Neutrophil (primary cell): ENCODE results near the gene SULT2B1.
A peak's percentile ranks its signal among the peaks of the same experiment; 100 is the strongest.

Experiments
- H3K27ac ChIP-seq: fragments of 200-600 bp; sonication (generic); 2 replicates; pipeline ENCODE4 v1.5.1; 2016; ENCODE audit warnings: mild to moderate bottlenecking, moderate library complexity
- H3K27me3 ChIP-seq: fragments of 200-600 bp; sonication (generic); 2 replicates; pipeline ENCODE4 v1.6.0; 2016; ENCODE audit warnings: mild to moderate bottlenecking
- H3K36me3 ChIP-seq: fragments of 200-600 bp; sonication (generic); 2 replicates; pipeline ENCODE4 v1.5.1; 2017
- H3K4me1 ChIP-seq, 2 experiments: fragments of 200-600 bp in 1 of 2; sonication (generic) in 1 of 2; 1 replicate in 1 of 2; 2 replicates in 1 of 2; pipeline versions ENCODE4 v1.5.1 to v1.6.1; 2013 to 2016; ENCODE audit warnings: low read depth in 1 of 2, low read length in 1 of 2, mild to moderate bottlenecking in 1 of 2, moderate library complexity in 1 of 2; ENCODE audit not compliant: control insufficient read depth in 1 of 2, insufficient read depth in 1 of 2
- H3K4me3 ChIP-seq, 2 experiments: fragments of 200-600 bp in 1 of 2; sonication (generic) in 1 of 2; 1 replicate in 1 of 2; 2 replicates in 1 of 2; pipeline ENCODE4 v1.5.1; 2013 to 2016; ENCODE audit warnings: low read depth in 1 of 2, low read length in 1 of 2, mild to moderate bottlenecking in 1 of 2, moderate library complexity in 1 of 2
- H3K9me3 ChIP-seq: fragments of 200-600 bp; sonication (generic); 2 replicates; pipeline ENCODE4 v1.5.1; 2016
- CTCF ChIP-seq: fragments of 200-600 bp; sonication (generic); IDR thresholded peaks from 2 replicates; pipeline ENCODE4 v1.5.1; 2016; ENCODE audit warnings: antibody characterized with exemption

Gene SULT2B1

GRCh38 chr19:48635966-48636858 lies 84.2 kb downstream of the SULT2B1 start:
- peaks cover 22% of the 10 kb centered on the region for H3K36me3 ChIP-seq
- peaks cover 56 to 66% of the 10 kb centered on the region in 2 experiments for H3K4me1 ChIP-seq
- no peaks in the 10 kb centered on the region for H3K9me3 ChIP-seq
- H3K4me3 ChIP-seq: peak overlapping the region; percentile 87 to 90
- H3K27me3 ChIP-seq: no peaks in the 10 kb centered on the region
- no peak for TF ChIP-seq CTCF
- H3K27ac ChIP-seq: peak overlapping the region; percentile 96

DNA sequence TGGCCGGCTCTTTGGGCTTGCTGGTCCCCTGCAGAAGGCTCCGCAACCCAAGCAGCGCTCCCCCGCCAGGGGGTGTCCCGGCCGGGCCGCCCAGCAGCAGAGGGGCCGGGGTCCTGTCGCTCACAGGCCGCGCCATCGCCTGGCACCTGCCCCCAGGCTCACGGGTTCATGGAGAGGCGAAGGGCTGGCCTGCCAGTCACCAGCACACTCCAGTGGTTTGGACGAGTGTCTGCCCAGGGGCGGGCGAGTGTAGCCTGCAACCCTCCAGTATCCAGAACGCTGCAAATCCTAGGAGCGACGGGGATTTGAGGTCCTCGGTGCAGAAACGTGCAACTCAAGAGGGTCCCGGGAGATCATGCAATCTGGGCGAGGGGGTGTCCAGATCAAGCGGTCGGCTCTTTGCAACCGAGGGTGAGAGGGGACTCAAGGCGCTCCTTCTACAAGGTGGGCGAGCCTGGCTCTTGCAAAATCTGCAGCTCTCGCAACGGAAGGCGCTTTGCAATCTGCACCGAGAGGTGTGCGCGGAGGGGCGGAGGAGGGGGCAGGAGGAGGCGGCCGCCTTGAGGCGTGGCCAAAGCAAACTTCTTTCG lies 85.0 kb downstream of the SULT2B1 start, which contains the start of gene DBP:
DBP (minus strand) TSS at position 521 of the 590 bp plus-strand sequence; CDS start at position 136, 385 bp downstream.
- Histone ChIP-seq H3K27ac (peak within 1 kb of the TSS; percentile 96), H3K4me3 (peak within 1 kb of the TSS; percentile 87 to 90), H3K9me3 (no peaks in the 10 kb centered on the region), H3K36me3 (peaks cover 15% of the 10 kb centered on the region), H3K4me1 (peaks cover 53 to 64% of the 10 kb centered on the region in 2 experiments), H3K27me3 (no peaks in the 10 kb centered on the region)
- TF ChIP-seq CTCF: no peak

DNA sequence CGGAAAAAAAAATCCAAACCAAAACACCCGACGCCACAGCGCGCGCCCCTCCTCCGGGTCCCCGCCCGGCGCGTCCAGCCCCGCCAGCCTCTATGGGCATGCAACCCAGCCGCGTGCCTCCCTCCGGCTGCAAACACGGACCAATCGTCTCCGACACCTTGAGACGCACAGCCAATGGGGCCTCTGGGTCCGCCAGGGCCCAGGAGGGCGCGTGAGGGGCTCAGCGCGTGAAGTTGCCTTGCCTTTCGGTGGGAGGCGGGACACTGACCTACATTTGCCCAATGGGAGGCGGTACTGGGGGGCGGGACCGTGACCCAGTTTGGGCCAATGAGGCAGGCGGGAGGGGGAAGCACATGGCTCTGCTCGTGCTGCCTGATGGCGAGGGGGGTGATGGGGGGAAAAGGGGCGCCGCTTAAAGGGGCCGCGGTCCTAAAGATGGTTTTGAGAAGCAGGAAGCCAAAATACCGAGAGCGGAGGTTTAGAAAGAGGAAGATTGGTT lies 85.5 kb downstream of the SULT2B1 start:
- Histone ChIP-seq H3K27me3 (no peaks in the 10 kb centered on the region), H3K9me3 (no peaks in the 10 kb centered on the region), H3K27ac (peak overlapping the region; percentile 96), H3K36me3 (peaks cover 10% of the 10 kb centered on the region), H3K4me1 (peaks cover 53 to 64% of the 10 kb centered on the region in 2 experiments), H3K4me3 (peak overlapping the region; percentile 87 to 90)
- peak; percentile 22 for TF ChIP-seq CTCF

DNA sequence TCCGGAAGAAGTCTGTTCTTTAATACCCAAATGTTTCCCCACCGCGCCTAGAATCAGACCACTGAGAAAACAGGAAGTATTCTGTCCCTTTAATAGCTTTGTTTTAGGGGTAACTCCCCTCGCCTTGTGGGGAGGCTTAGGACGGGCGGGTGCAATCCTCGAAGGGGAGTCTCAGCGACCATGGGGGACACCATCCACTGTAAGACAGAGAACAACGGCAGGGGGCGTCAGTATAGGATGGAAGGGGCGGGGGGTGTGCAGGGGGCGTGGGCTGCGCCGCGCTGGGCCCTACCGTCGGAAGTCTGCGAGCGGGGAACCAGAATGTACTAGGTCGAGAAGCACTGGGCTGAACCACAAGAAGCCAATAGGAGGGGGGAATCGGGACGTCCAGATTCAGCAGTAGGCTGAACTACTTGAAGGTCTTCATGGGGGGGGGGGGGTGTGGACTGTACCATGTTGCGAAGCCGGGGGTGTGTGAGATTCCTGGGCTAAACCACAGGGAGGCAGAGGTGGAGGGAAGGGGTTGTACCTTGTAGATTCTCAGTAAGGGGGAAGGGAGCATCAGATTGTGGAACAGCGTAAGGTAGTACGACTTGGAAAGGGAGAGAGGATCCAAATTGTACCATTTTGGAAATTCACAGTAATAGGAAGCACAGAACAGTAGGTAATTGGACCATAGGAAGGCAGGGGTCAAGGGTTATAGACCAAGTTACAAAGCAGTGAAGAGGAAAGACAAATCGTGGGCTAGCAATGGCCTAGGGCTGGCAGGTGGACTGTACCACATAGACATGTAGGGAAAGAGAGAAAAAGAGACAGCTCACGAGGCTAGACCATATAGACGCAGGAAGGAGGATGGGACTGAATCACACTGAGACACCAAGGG lies 86.2 kb downstream of the SULT2B1 start:
- no peak for TF ChIP-seq CTCF
- Histone ChIP-seq H3K27ac (peak overlapping the region; percentile 96), H3K9me3 (no peaks in the 10 kb centered on the region), H3K4me3 (peak overlapping the region; percentile 87 to 90), H3K27me3 (no peaks in the 10 kb centered on the region), H3K4me1 (peaks cover 53 to 58% of the 10 kb centered on the region in 2 experiments), H3K36me3 (peaks cover 3% of the 10 kb centered on the region)

DNA sequence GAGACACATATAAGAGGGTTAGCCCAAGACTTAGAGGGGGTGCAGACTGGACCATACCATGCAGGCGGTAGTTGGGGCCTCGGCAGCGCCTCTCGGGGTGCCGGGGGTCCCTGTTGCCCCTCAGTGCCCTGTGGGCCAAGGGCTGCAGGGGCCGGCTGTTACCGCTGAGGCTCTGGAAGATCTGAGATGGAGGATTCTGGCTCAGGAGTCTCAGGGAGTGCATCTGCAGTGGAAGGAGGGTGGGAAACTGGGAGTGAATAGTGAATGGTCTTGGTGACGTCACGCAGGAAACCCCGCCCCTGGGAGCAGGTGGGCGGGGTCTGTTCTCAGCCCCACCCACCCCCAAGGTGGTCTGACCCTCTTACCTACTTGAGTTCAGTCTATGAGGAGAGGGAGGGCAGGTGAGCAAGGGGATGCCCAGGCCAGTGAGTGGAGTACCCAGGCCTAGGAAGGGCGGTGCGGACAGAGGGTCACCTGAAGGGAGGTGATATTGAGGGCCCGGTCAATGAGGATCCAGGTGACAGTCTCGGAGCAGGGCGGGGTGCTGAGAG lies 86.9 kb downstream of the SULT2B1 start:
- H3K27ac ChIP-seq: peak overlapping the region; percentile 96

More for the DNA sequence above, 86.9 kb downstream of the SULT2B1 start:
- TF ChIP-seq CTCF: no peak
- Histone ChIP-seq H3K4me1 (peaks cover 48 to 51% of the 10 kb centered on the region in 2 experiments), H3K36me3 (no peaks in the 10 kb centered on the region), H3K9me3 (no peaks in the 10 kb centered on the region), H3K27me3 (no peaks in the 10 kb centered on the region), H3K4me3 (peak overlapping the region; percentile 87 to 90)
